Measurements from ENCODE around the gene CLGN.

DNA sequence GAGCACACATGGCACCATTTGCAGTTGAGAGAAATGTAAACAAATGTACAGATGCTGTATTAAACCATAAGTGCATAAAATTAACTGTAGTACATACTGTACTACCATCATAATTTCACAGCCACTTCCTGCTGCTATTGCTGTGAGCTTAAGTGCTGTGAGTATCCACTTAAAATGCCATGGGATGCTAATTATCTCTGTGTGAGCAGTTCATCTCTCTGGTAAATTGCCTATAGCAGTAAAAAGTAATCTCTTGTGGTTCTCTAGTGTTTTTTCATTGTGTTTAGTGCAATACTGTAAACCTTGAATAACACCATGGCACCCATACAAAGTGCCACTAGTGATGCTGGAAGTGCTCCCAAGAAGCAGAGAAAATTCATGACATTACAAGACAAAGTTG, 63.9 kb downstream of the CLGN start:
- TF ChIP-seq CTCF (IDR thresholded peaks at IDR 0.05) (no peak), POLR2A (IDR thresholded peaks at IDR 0.05) (no peak)
